NCI-H1105 treated with DMSO at 0.1 percent for 48 hours (cell line): Measurements from ENCODE around the gene THPO.

ENCODE experiments used
- DNase-seq: peaks from one replicate; lab custom pipeline; 2025; lab: John Stamatoyannopoulos, UW

The THPO gene

DNA sequence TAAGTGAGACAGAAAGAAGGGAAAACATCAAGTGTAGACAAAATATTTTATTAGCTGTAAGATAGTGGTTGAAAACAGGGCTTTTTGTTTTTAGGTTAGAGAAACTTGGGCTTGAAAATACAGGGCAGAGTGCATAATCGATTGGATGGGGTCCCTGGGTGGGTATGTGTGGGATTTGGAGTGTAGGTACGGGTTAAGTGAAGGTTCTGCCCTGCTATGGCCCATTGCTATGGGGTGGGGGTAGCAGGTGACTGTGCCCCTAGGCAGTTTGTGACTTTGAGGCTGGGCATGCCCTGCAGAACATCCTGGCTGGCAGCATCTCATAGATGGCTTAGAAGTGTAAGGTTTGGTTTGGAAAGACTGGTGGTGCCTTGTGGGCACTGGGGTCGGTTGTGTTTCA is 44.3 kb downstream of the THPO start:
- no peak for DNase-seq

DNA sequence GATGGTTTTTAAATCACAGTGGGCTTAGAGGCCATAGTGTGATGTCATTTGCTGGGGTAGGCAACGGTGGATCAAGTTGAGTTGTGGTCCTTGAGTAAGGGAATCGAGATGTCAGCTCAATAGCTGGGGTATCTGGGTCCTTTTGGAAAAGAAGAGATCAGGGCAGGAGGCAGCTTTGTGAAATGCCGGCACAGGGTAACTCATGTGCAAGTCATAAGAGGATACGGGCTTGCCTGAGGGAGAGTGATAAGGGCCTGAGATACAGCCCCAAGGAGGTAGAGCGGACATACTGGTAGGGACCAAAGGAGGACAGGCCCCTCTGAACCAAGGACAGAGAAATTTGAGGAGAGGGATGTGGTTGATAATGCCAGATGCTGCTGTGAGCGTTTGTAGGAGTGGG is 44.8 kb downstream of the THPO start:
- DNase-seq = no peak

DNA sequence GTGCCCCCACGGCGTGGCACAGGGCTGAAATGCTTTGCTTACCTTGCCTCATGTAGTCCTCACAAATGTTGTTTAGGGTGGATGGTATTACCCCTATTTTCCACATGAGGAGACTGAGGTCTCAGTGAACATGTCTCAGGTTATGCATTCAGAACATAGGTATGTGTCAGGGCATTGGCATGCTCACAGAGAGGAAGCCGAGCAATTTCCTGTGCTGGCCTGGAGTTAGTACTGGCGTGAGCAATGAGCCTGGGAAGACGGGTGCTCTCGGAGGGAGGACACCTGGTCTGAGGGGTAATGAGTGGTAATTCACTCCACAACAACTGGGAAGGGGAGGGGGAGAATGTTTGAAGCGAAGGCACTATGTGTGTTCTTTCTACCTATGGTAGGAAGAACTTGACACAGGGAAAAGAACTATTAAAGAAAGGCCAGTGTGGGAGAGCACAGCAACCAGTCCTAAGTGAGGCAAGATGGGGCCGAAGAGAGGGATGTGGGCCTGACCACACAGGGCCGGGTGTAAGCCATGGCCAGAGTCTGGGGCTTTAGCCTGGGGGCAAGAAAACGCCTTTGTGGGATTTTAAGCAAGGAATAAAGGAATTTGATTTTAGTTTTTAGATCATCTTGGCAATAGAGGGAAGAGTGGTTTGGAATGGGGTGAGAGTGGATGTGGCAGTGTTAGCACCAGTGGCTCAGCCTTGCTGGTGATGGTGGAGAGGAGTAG is 45.5 kb downstream of the THPO start:
- DNase-seq = no peak

- no peak for DNase-seq
These were observed 49.5 kb downstream of the THPO start for GRCh38 chr3:184328516-184328915.

DNA sequence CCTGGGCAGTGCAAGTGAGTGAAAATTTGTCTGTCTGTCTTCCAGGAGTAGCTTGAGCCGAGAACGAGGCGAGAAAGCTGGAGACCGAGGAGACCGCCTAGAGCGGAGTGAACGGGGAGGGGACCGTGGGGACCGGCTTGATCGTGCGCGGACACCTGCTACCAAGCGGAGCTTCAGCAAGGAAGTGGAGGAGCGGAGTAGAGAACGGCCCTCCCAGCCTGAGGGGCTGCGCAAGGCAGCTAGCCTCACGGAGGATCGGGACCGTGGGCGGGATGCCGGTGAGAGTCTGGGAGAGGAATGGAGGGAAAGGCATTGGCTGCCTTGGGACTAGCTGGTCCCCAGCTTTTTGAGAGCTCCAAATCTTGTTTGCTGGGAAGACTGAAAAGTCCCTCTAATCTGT is 50.8 kb downstream of the THPO start:
- no peak for DNase-seq

GRCh38 chr3:184325715-184326369 is 52.2 kb downstream of the THPO start:
- DNase-seq = no peak

DNA sequence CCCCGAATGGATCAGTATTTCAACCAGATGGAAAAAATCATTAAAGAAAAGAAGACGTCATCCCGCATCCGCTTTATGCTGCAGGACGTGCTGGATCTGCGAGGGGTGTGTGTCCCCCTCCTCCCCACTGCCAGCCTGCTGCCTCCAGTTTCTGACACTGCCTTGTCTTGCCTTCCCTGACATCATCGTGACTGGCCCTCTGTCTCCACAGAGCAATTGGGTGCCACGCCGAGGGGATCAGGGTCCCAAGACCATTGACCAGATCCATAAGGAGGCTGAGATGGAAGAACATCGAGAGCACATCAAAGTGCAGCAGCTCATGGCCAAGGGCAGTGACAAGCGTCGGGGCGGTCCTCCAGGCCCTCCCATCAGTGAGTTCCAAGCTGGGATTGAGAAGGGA is 52.7 kb downstream of the THPO start:
- no peak for DNase-seq

- no peak for DNase-seq
These were observed 54.3 kb downstream of the THPO start for GRCh38 chr3:184323696-184324095.

DNA sequence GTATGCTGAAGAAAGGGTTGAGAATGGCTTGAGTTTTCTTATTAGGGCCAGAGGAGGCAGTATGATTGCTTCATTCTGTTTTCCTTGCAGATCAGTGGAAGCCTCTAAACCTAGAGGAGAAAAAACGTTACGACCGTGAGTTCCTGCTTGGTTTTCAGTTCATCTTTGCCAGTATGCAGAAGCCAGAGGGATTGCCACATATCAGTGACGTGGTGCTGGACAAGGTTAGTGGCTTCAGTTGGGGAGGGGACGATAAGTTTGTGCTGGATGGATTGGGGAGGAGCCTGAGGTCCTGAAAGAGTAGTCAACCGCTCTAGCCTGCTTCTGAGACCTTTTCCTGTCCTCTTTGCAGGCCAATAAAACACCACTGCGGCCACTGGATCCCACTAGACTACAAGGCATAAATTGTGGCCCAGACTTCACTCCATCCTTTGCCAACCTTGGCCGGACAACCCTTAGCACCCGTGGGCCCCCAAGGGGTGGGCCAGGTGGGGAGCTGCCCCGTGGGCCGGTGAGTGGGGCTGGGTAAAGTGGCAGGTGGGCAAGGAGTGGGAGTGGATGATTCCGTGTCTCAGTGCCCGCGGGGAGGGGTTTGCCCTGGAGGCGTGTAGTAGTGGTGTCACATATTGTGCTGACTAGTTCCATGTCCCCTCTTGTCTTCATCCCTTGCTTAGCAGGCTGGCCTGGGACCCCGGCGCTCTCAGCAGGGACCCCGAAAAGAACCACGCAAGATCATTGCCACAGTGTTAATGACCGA is 55.1 kb downstream of the THPO start:
- DNase-seq = no peak
